ENCODE results near the gene UQCRQ.

The UQCRQ gene

GRCh38 chr5:132883261-132883834 is 16.9 kb downstream of the UQCRQ start:
- H3K27ac ChIP-seq, result no peak overlapping the region
- TF ChIP-seq, protein P1, sequence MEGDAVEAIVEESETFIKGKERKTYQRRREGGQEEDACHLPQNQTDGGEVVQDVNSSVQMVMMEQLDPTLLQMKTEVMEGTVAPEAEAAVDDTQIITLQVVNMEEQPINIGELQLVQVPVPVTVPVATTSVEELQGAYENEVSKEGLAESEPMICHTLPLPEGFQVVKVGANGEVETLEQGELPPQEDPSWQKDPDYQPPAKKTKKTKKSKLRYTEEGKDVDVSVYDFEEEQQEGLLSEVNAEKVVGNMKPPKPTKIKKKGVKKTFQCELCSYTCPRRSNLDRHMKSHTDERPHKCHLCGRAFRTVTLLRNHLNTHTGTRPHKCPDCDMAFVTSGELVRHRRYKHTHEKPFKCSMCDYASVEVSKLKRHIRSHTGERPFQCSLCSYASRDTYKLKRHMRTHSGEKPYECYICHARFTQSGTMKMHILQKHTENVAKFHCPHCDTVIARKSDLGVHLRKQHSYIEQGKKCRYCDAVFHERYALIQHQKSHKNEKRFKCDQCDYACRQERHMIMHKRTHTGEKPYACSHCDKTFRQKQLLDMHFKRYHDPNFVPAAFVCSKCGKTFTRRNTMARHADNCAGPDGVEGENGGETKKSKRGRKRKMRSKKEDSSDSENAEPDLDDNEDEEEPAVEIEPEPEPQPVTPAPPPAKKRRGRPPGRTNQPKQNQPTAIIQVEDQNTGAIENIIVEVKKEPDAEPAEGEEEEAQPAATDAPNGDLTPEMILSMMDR (IDR thresholded peaks at IDR 0.05), result peak; percentile 88
- no peak for TF ChIP-seq ZFX (IDR thresholded peaks at IDR 0.05; ENCODE audit: borderline replicate concordance)

GRCh38 chr5:132884548-132884947 is 18.1 kb downstream of the UQCRQ start:
- no peak overlapping the region for H3K27ac ChIP-seq
- TF ChIP-seq ZFX (IDR thresholded peaks at IDR 0.05; ENCODE audit: borderline replicate concordance), result no peak
- TF ChIP-seq, protein P1 (IDR thresholded peaks at IDR 0.05), result no peak

- H3K27ac ChIP-seq, result no peak overlapping the region
- no peak for TF ChIP-seq ZFX (IDR thresholded peaks at IDR 0.05; ENCODE audit: borderline replicate concordance)
- TF ChIP-seq, protein P1 (IDR thresholded peaks at IDR 0.05), result no peak
Observed at GRCh38 chr5:132886064-132886823, 19.8 kb downstream of the UQCRQ start.

DNA sequence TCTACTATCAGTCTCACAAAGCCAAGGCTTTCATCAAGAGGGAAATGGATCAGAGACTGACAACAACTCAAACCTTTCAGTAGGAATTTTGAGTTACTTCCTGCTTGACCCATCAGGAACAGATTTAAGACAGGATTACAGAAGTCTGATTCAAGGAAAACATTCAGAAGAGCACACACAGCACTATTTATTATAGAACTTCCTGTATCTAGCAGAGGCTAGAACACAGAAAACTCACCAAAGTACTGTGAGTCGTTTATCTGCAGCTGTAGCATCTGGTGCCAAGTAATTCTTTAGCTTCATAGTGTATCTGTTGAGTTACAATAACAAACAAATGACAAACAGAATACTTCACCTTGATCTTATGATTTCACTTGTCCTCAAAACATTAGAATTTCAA is 20.8 kb downstream of the UQCRQ start:
- TF ChIP-seq ZFX (IDR thresholded peaks at IDR 0.05; ENCODE audit: borderline replicate concordance), result no peak
- TF ChIP-seq, protein P1 (IDR thresholded peaks at IDR 0.05), result no peak
- no peak overlapping the region for H3K27ac ChIP-seq

GRCh38 chr5:132889501-132889900 is 23.1 kb downstream of the UQCRQ start:
- H3K27ac ChIP-seq, result no peak overlapping the region
- TF ChIP-seq, protein P1 (IDR thresholded peaks at IDR 0.05), result no peak
- TF ChIP-seq ZFX (IDR thresholded peaks at IDR 0.05; ENCODE audit: borderline replicate concordance), result no peak

DNA sequence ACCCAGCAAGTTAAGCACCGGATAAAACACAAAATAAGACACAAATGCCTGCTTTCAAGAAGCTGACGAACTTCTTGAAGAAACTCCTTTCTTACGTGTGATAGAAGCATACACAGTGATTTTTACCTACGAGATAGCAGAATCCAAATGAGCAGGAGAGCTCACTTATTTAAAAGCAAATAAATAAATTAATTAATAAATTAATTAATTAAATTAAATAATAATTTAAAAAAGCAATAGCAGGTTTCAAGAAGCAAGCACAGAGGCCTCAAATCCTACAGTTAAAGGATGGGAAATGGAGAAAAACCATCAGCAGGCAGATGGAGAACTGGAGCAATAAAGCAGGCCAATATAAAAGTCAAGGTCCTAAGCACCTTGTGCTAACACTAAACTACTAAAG is 24.4 kb downstream of the UQCRQ start:
- TF ChIP-seq ZFX (IDR thresholded peaks at IDR 0.05; ENCODE audit: borderline replicate concordance), result no peak
- TF ChIP-seq, protein P1 (IDR thresholded peaks at IDR 0.05), result no peak
- no peak overlapping the region for H3K27ac ChIP-seq

DNA sequence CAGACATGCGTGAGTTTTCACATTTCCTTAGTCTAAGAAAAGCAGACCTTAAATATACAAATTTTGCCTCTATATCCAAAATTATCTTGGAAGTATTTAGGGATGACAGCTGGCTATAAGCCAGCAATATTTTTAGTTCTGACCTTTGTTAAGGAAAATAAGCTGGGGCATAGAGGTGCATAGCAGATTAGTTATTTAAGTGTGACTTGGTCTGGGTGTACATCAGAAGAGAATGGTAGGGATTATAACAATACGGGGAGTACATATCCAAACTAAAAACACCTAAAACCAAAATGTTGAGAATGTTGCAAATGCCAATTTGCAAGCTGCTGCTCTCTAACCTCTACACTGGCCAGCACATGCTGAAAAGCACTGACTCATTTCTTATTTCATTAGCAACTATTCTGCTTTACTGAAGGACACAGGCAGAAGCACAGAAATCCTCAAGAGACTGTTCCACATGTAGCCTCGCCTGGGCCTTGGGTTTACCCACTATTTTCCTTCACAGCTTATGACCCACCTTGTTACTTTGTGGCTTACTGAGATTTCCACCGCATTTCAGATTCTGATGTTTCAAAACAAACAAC is 29.4 kb downstream of the UQCRQ start:
- TF ChIP-seq ZFX (IDR thresholded peaks at IDR 0.05; ENCODE audit: borderline replicate concordance), result no peak
- TF ChIP-seq, protein P1 (IDR thresholded peaks at IDR 0.05), result no peak

More for the DNA sequence above, 29.4 kb downstream of the UQCRQ start:
- no peak overlapping the region for H3K27ac ChIP-seq

Measured in 22Rv1 (cell line).